Glomerular visceral epithelial cell (primary cell): ENCODE measurements around the gene LAIR1.
"Not testable (repeated sequence)": the region's sequence is repeated elsewhere in the genome, so short reads cannot be mapped to it uniquely, and the experiment has no call there.

ENCODE experiments used
- DNase-seq: peaks from one replicate; pipeline ENCODE4 v3.0.0-alpha.2; 2016; ENCODE audit errors: extremely low spot score

LAIR1 gene

GRCh38 chr19:54376610-54377285 is 12.0 kb upstream of the LAIR1 start:
- DNase-seq: no peak

GRCh38 chr19:54375181-54375938 is 10.6 kb upstream of the LAIR1 start:
- not testable (repeated sequence) for DNase-seq

GRCh38 chr19:54373781-54374631 is 9.3 kb upstream of the LAIR1 start:
- DNase-seq: no peak

GRCh38 chr19:54371453-54371852 is 6.7 kb upstream of the LAIR1 start:
- DNase-seq: not testable (repeated sequence)

- not testable (repeated sequence) for DNase-seq
Measured at GRCh38 chr19:54370434-54370796, 5.7 kb upstream of the LAIR1 start.

GRCh38 chr19:54369688-54370433 is 5.1 kb upstream of the LAIR1 start:
- DNase-seq: not testable (repeated sequence)

GRCh38 chr19:54369082-54369687 is 4.5 kb upstream of the LAIR1 start:
- DNase-seq: no peak

GRCh38 chr19:54366811-54367210 is 2.1 kb upstream of the LAIR1 start:
- DNase-seq: no peak

- DNase-seq: not testable (repeated sequence)
Measured at GRCh38 chr19:54365798-54366197, 1.1 kb upstream of the LAIR1 start.

GRCh38 chr19:54361680-54362422 is 2.9 kb downstream of the LAIR1 start:
- DNase-seq: not testable (repeated sequence)

- DNase-seq: not testable (repeated sequence)
Measured at GRCh38 chr19:54359149-54359820, 5.4 kb downstream of the LAIR1 start.

- DNase-seq: no peak
Measured at GRCh38 chr19:54357381-54357780, 7.3 kb downstream of the LAIR1 start.

GRCh38 chr19:54356444-54357056 is 8.2 kb downstream of the LAIR1 start:
- no peak for DNase-seq

GRCh38 chr19:54355675-54356074 is 9.1 kb downstream of the LAIR1 start:
- no peak for DNase-seq

- no peak for DNase-seq
Measured at GRCh38 chr19:54354761-54355160, 10.0 kb downstream of the LAIR1 start.

- no peak for DNase-seq
Measured at GRCh38 chr19:54352546-54352945, 12.2 kb downstream of the LAIR1 start.

- no peak for DNase-seq
Measured at GRCh38 chr19:54352041-54352440, 12.7 kb downstream of the LAIR1 start.

GRCh38 chr19:54351474-54351873 is 13.3 kb downstream of the LAIR1 start:
- DNase-seq: no peak

GRCh38 chr19:54345938-54346386 is 18.8 kb downstream of the LAIR1 start:
- no peak for DNase-seq
